Measurements from ENCODE around the gene NEK5.

Gene NEK5

GRCh38 chr13:52130641-52131040 is 1.8 kb upstream of the NEK5 start:
- peaks cover 43% of the 10 kb centered on the region for H3K36me3 ChIP-seq (ENCODE audit: control insufficient read depth, insufficient read depth, low read length, severe bottlenecking)

GRCh38 chr13:52127783-52128702 is 830 bp downstream of the NEK5 start:
- Histone ChIP-seq H3K27me3 (replicated peaks; ENCODE audit: control insufficient read depth, insufficient read depth, low read length) (no peaks in the 10 kb centered on the region), H3K9ac (ENCODE audit: low read length) (peak overlapping the region; percentile 70), H3K4me3 (ENCODE audit: low read length) (peak overlapping the region; percentile 85), H3K36me3 (ENCODE audit: control insufficient read depth, insufficient read depth, low read length, severe bottlenecking) (peaks cover 21% of the 10 kb centered on the region), H3K9me3 (ENCODE audit: control insufficient read depth, low read length) (peaks cover 4% of the 10 kb centered on the region), H3K4me1 (ENCODE audit: control insufficient read depth, insufficient read depth, low read length) (peaks cover 12% of the 10 kb centered on the region)
- DNase-seq (ENCODE audit: low read depth) = peak; percentile 83

More at GRCh38 chr13:52130641-52131040, 1.8 kb upstream of the NEK5 start:
- H3K4me3 ChIP-seq (ENCODE audit: low read length) = no peak overlapping the region
- peak; percentile 6 for DNase-seq (ENCODE audit: low read depth)
- H3K4me1 ChIP-seq (ENCODE audit: control insufficient read depth, insufficient read depth, low read length) = peaks cover 12% of the 10 kb centered on the region
- peaks cover 4% of the 10 kb centered on the region for H3K9me3 ChIP-seq (ENCODE audit: control insufficient read depth, low read length)
- no peak overlapping the region for H3K9ac ChIP-seq (ENCODE audit: low read length)
- no peaks in the 10 kb centered on the region for H3K27me3 ChIP-seq (replicated peaks; ENCODE audit: control insufficient read depth, insufficient read depth, low read length)

GRCh38 chr13:52127378-52127777 is 1.5 kb downstream of the NEK5 start:
- Histone ChIP-seq H3K9me3 (ENCODE audit: control insufficient read depth, low read length) (peaks cover 4% of the 10 kb centered on the region), H3K4me1 (ENCODE audit: control insufficient read depth, insufficient read depth, low read length) (peaks cover 12% of the 10 kb centered on the region), H3K4me3 (ENCODE audit: low read length) (no peak overlapping the region), H3K9ac (ENCODE audit: low read length) (no peak overlapping the region), H3K36me3 (ENCODE audit: control insufficient read depth, insufficient read depth, low read length, severe bottlenecking) (peaks cover 15% of the 10 kb centered on the region), H3K27me3 (replicated peaks; ENCODE audit: control insufficient read depth, insufficient read depth, low read length) (no peaks in the 10 kb centered on the region)
- DNase-seq (ENCODE audit: low read depth) = no peak

GRCh38 chr13:52125547-52125946 is 3.3 kb downstream of the NEK5 start:
- no peaks in the 10 kb centered on the region for H3K27me3 ChIP-seq (replicated peaks; ENCODE audit: control insufficient read depth, insufficient read depth, low read length)
- peaks cover 12% of the 10 kb centered on the region for H3K4me1 ChIP-seq (ENCODE audit: control insufficient read depth, insufficient read depth, low read length)
- no peak overlapping the region for H3K9ac ChIP-seq (ENCODE audit: low read length)
- no peak for DNase-seq (ENCODE audit: low read depth)
- no peak overlapping the region for H3K4me3 ChIP-seq (ENCODE audit: low read length)
- H3K36me3 ChIP-seq (ENCODE audit: control insufficient read depth, insufficient read depth, low read length, severe bottlenecking) = no peaks in the 10 kb centered on the region
- no peaks in the 10 kb centered on the region for H3K9me3 ChIP-seq (ENCODE audit: control insufficient read depth, low read length)

GRCh38 chr13:52118595-52118994 is 10.3 kb downstream of the NEK5 start:
- H3K4me3 ChIP-seq (ENCODE audit: low read length) = no peak overlapping the region
- H3K9ac ChIP-seq (ENCODE audit: low read length) = no peak overlapping the region
- H3K4me1 ChIP-seq (ENCODE audit: control insufficient read depth, insufficient read depth, low read length) = no peaks in the 10 kb centered on the region
- no peaks in the 10 kb centered on the region for H3K9me3 ChIP-seq (ENCODE audit: control insufficient read depth, low read length)
- peaks cover 6% of the 10 kb centered on the region for H3K27me3 ChIP-seq (replicated peaks; ENCODE audit: control insufficient read depth, insufficient read depth, low read length)
- no peaks in the 10 kb centered on the region for H3K36me3 ChIP-seq (ENCODE audit: control insufficient read depth, insufficient read depth, low read length, severe bottlenecking)
- no peak for DNase-seq (ENCODE audit: low read depth)

GRCh38 chr13:52118095-52118494 is 10.8 kb downstream of the NEK5 start:
- Histone ChIP-seq H3K36me3 (ENCODE audit: control insufficient read depth, insufficient read depth, low read length, severe bottlenecking) (no peaks in the 10 kb centered on the region), H3K4me1 (ENCODE audit: control insufficient read depth, insufficient read depth, low read length) (no peaks in the 10 kb centered on the region), H3K9ac (ENCODE audit: low read length) (no peak overlapping the region), H3K27me3 (replicated peaks; ENCODE audit: control insufficient read depth, insufficient read depth, low read length) (peaks cover 6% of the 10 kb centered on the region), H3K9me3 (ENCODE audit: control insufficient read depth, low read length) (no peaks in the 10 kb centered on the region), H3K4me3 (ENCODE audit: low read length) (no peak overlapping the region)
- no peak for DNase-seq (ENCODE audit: low read depth)

GRCh38 chr13:52112591-52112990 is 16.3 kb downstream of the NEK5 start:
- no peak for DNase-seq (ENCODE audit: low read depth)
- H3K36me3 ChIP-seq (ENCODE audit: control insufficient read depth, insufficient read depth, low read length, severe bottlenecking) = no peaks in the 10 kb centered on the region

GRCh38 chr13:52109116-52109670 is 19.7 kb downstream of the NEK5 start:
- DNase-seq (ENCODE audit: low read depth) = no peak

More at GRCh38 chr13:52112591-52112990, 16.3 kb downstream of the NEK5 start:
- Histone ChIP-seq H3K9ac (ENCODE audit: low read length) (no peak overlapping the region), H3K4me3 (ENCODE audit: low read length) (no peak overlapping the region), H3K9me3 (ENCODE audit: control insufficient read depth, low read length) (no peaks in the 10 kb centered on the region), H3K27me3 (replicated peaks; ENCODE audit: control insufficient read depth, insufficient read depth, low read length) (peaks cover 6% of the 10 kb centered on the region), H3K4me1 (ENCODE audit: control insufficient read depth, insufficient read depth, low read length) (no peaks in the 10 kb centered on the region)

GRCh38 chr13:52105841-52106240 is 23.0 kb downstream of the NEK5 start:
- Histone ChIP-seq H3K4me1 (ENCODE audit: control insufficient read depth, insufficient read depth, low read length) (peaks cover 2% of the 10 kb centered on the region), H3K27me3 (replicated peaks; ENCODE audit: control insufficient read depth, insufficient read depth, low read length) (no peaks in the 10 kb centered on the region), H3K4me3 (ENCODE audit: low read length) (no peak overlapping the region), H3K9me3 (ENCODE audit: control insufficient read depth, low read length) (no peaks in the 10 kb centered on the region), H3K36me3 (ENCODE audit: control insufficient read depth, insufficient read depth, low read length, severe bottlenecking) (no peaks in the 10 kb centered on the region), H3K9ac (ENCODE audit: low read length) (no peak overlapping the region)
- DNase-seq (ENCODE audit: low read depth) = no peak

More at GRCh38 chr13:52109116-52109670, 19.7 kb downstream of the NEK5 start:
- no peaks in the 10 kb centered on the region for H3K36me3 ChIP-seq (ENCODE audit: control insufficient read depth, insufficient read depth, low read length, severe bottlenecking)
- peaks cover under 1% of the 10 kb centered on the region for H3K27me3 ChIP-seq (replicated peaks; ENCODE audit: control insufficient read depth, insufficient read depth, low read length)
- H3K4me3 ChIP-seq (ENCODE audit: low read length) = no peak overlapping the region
- H3K9ac ChIP-seq (ENCODE audit: low read length) = no peak overlapping the region
- H3K4me1 ChIP-seq (ENCODE audit: control insufficient read depth, insufficient read depth, low read length) = peaks cover 2% of the 10 kb centered on the region
- H3K9me3 ChIP-seq (ENCODE audit: control insufficient read depth, low read length) = no peaks in the 10 kb centered on the region

GRCh38 chr13:52104624-52105023 is 24.2 kb downstream of the NEK5 start:
- Histone ChIP-seq H3K9ac (ENCODE audit: low read length) (no peak overlapping the region), H3K36me3 (ENCODE audit: control insufficient read depth, insufficient read depth, low read length, severe bottlenecking) (no peaks in the 10 kb centered on the region), H3K27me3 (replicated peaks; ENCODE audit: control insufficient read depth, insufficient read depth, low read length) (no peaks in the 10 kb centered on the region), H3K9me3 (ENCODE audit: control insufficient read depth, low read length) (no peaks in the 10 kb centered on the region), H3K4me1 (ENCODE audit: control insufficient read depth, insufficient read depth, low read length) (peaks cover 2% of the 10 kb centered on the region), H3K4me3 (ENCODE audit: low read length) (no peak overlapping the region)
- peak; percentile 61 for DNase-seq (ENCODE audit: low read depth)

GRCh38 chr13:52103386-52103785 is 25.5 kb downstream of the NEK5 start:
- no peak for DNase-seq (ENCODE audit: low read depth)
- H3K9ac ChIP-seq (ENCODE audit: low read length) = no peak overlapping the region
- no peak overlapping the region for H3K4me3 ChIP-seq (ENCODE audit: low read length)
- H3K9me3 ChIP-seq (ENCODE audit: control insufficient read depth, low read length) = no peaks in the 10 kb centered on the region
- H3K4me1 ChIP-seq (ENCODE audit: control insufficient read depth, insufficient read depth, low read length) = peaks cover 2% of the 10 kb centered on the region
- no peaks in the 10 kb centered on the region for H3K36me3 ChIP-seq (ENCODE audit: control insufficient read depth, insufficient read depth, low read length, severe bottlenecking)
- no peaks in the 10 kb centered on the region for H3K27me3 ChIP-seq (replicated peaks; ENCODE audit: control insufficient read depth, insufficient read depth, low read length)
